ENCODE measurements around the gene SURF4. TPM values are rescaled to one million over a fixed set of nuclear protein-coding genes. Genes with fewer than 3 reads are reported as not detected.

Gene SURF4
- total and polyA plus RNA-seq, 4 donors = 142 to 386 (median 217) TPM

DNA sequence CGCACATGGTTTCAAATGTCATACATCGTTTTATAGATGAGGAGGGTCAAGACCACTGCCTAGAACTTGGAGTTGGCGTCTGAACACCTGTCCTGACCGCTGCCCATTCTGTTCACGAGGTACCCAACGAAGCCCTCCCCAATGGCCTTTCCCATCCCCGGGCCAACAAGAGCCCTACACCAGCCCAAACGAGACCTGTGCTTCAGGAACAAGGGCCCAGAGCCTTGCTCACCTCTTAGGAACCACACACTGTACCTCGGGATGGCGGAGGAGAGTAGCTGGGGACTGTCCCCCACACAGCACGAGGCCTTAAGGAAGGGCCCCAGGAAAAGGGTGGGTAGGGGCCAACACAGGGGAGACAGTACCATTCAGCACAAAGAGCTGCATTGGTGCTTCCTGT, 42.8 kb downstream of the SURF4 start:
- peaks cover 20 to 39% (median 29%) of the 10 kb centered on the region in 4 donors for H3K36me3 ChIP-seq (ENCODE audit: control insufficient read depth in 4 of 4, insufficient read depth in 3 of 4, low read depth in 1 of 4, low read length in 3 of 4)
- no peak overlapping the region for H3K9ac ChIP-seq (ENCODE audit: low read depth in 1 of 2, low read length in 2 of 2)
- H3K27me3 ChIP-seq (ENCODE audit: control insufficient read depth in 4 of 4, insufficient read depth in 4 of 4, low read length in 3 of 4) = no peaks in the 10 kb centered on the region
- no peaks in the 10 kb centered on the region for H3K9me3 ChIP-seq (ENCODE audit: control insufficient read depth in 4 of 4, low read length in 3 of 4)
- H3K4me1 ChIP-seq (ENCODE audit: control insufficient read depth in 4 of 4, insufficient read depth in 4 of 4, low read length in 3 of 4) = peaks cover 0 to 26% (median 13%) of the 10 kb centered on the region in 4 donors
- WGBS = 94% methylated on average over 11 of the region's 11 CpGs
- no peak for DNase-seq (ENCODE audit: low spot score)
- TF ChIP-seq TAF1 (conservative IDR thresholded peaks at IDR 0.05) = no peak
- TF ChIP-seq RXRA (IDR thresholded peaks at IDR 0.05) = no peak
- TF ChIP-seq, protein P1, sequence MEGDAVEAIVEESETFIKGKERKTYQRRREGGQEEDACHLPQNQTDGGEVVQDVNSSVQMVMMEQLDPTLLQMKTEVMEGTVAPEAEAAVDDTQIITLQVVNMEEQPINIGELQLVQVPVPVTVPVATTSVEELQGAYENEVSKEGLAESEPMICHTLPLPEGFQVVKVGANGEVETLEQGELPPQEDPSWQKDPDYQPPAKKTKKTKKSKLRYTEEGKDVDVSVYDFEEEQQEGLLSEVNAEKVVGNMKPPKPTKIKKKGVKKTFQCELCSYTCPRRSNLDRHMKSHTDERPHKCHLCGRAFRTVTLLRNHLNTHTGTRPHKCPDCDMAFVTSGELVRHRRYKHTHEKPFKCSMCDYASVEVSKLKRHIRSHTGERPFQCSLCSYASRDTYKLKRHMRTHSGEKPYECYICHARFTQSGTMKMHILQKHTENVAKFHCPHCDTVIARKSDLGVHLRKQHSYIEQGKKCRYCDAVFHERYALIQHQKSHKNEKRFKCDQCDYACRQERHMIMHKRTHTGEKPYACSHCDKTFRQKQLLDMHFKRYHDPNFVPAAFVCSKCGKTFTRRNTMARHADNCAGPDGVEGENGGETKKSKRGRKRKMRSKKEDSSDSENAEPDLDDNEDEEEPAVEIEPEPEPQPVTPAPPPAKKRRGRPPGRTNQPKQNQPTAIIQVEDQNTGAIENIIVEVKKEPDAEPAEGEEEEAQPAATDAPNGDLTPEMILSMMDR (IDR thresholded peaks at IDR 0.05; ENCODE audit: low read depth, low read length, missing input control) = no peak
- no peak for TF ChIP-seq FOXA1 (IDR thresholded peaks at IDR 0.05)
- TF ChIP-seq JUND (IDR thresholded peaks at IDR 0.05) = no peak
- TF ChIP-seq, protein P2, sequence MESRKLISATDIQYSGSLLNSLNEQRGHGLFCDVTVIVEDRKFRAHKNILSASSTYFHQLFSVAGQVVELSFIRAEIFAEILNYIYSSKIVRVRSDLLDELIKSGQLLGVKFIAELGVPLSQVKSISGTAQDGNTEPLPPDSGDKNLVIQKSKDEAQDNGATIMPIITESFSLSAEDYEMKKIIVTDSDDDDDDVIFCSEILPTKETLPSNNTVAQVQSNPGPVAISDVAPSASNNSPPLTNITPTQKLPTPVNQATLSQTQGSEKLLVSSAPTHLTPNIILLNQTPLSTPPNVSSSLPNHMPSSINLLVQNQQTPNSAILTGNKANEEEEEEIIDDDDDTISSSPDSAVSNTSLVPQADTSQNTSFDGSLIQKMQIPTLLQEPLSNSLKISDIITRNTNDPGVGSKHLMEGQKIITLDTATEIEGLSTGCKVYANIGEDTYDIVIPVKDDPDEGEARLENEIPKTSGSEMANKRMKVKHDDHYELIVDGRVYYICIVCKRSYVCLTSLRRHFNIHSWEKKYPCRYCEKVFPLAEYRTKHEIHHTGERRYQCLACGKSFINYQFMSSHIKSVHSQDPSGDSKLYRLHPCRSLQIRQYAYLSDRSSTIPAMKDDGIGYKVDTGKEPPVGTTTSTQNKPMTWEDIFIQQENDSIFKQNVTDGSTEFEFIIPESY (IDR thresholded peaks at IDR 0.05) = no peak
- TF ChIP-seq, protein P3, sequence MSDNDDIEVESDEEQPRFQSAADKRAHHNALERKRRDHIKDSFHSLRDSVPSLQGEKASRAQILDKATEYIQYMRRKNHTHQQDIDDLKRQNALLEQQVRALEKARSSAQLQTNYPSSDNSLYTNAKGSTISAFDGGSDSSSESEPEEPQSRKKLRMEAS (IDR thresholded peaks at IDR 0.05) = no peak
- TF ChIP-seq SP1 (IDR thresholded peaks at IDR 0.05) = no peak
- TF ChIP-seq, protein P4, sequence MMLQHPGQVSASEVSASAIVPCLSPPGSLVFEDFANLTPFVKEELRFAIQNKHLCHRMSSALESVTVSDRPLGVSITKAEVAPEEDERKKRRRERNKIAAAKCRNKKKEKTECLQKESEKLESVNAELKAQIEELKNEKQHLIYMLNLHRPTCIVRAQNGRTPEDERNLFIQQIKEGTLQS (IDR thresholded peaks at IDR 0.05) = no peak
- no peak for TF ChIP-seq GABPA (IDR thresholded peaks at IDR 0.05 in 1 of 2, conservative IDR thresholded peaks at IDR 0.05 in 1 of 2)
- H3K27ac ChIP-seq (ENCODE audit: low read depth in 1 of 2, low read length in 2 of 2) = no peak overlapping the region
- H3K4me3 ChIP-seq (ENCODE audit: low read depth in 1 of 3, low read length in 3 of 3) = no peak overlapping the region

DNA sequence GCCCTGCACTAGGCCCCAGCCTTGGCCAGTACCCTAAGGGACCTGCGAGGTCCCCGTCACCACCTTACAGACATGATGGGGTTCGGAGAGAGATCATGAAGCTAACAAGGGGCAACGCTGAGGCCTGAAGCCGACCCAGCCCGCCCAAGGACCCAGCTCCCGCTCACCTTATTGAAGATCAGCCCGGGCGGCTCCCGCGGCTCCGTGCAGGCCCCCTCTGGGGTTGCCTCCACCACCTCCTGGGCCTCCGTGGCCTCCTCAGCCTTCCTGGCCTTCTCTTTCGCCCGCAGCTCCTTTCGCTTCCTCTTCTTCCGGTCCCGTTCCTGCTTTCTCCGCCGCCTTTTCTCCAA, 43.5 kb downstream of the SURF4 start:
- DNase-seq (ENCODE audit: low spot score) = no peak
- no peak overlapping the region for H3K27ac ChIP-seq (ENCODE audit: low read depth in 1 of 2, low read length in 2 of 2)
- no peak overlapping the region for H3K4me3 ChIP-seq (ENCODE audit: low read depth in 1 of 3, low read length in 3 of 3)
- WGBS = 96% methylated on average over 20 of the region's 20 CpGs
- peaks cover 0 to 26% (median 13%) of the 10 kb centered on the region in 4 donors for H3K4me1 ChIP-seq (ENCODE audit: control insufficient read depth in 4 of 4, insufficient read depth in 4 of 4, low read length in 3 of 4)
- peaks cover 20 to 39% (median 29%) of the 10 kb centered on the region in 4 donors for H3K36me3 ChIP-seq (ENCODE audit: control insufficient read depth in 4 of 4, insufficient read depth in 3 of 4, low read depth in 1 of 4, low read length in 3 of 4)
- no peaks in the 10 kb centered on the region for H3K27me3 ChIP-seq (ENCODE audit: control insufficient read depth in 4 of 4, insufficient read depth in 4 of 4, low read length in 3 of 4)
- no peaks in the 10 kb centered on the region for H3K9me3 ChIP-seq (ENCODE audit: control insufficient read depth in 4 of 4, low read length in 3 of 4)
- TF ChIP-seq HNF4G (IDR thresholded peaks at IDR 0.05) (no peak), JUND (IDR thresholded peaks at IDR 0.05) (no peak), FOXA2 (IDR thresholded peaks at IDR 0.05) (no peak)
- TF ChIP-seq, protein P5, sequence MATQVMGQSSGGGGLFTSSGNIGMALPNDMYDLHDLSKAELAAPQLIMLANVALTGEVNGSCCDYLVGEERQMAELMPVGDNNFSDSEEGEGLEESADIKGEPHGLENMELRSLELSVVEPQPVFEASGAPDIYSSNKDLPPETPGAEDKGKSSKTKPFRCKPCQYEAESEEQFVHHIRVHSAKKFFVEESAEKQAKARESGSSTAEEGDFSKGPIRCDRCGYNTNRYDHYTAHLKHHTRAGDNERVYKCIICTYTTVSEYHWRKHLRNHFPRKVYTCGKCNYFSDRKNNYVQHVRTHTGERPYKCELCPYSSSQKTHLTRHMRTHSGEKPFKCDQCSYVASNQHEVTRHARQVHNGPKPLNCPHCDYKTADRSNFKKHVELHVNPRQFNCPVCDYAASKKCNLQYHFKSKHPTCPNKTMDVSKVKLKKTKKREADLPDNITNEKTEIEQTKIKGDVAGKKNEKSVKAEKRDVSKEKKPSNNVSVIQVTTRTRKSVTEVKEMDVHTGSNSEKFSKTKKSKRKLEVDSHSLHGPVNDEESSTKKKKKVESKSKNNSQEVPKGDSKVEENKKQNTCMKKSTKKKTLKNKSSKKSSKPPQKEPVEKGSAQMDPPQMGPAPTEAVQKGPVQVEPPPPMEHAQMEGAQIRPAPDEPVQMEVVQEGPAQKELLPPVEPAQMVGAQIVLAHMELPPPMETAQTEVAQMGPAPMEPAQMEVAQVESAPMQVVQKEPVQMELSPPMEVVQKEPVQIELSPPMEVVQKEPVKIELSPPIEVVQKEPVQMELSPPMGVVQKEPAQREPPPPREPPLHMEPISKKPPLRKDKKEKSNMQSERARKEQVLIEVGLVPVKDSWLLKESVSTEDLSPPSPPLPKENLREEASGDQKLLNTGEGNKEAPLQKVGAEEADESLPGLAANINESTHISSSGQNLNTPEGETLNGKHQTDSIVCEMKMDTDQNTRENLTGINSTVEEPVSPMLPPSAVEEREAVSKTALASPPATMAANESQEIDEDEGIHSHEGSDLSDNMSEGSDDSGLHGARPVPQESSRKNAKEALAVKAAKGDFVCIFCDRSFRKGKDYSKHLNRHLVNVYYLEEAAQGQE (IDR thresholded peaks at IDR 0.05) = no peak
- TF ChIP-seq, protein P2 (IDR thresholded peaks at IDR 0.05) = no peak
- H3K9ac ChIP-seq (ENCODE audit: low read depth in 1 of 2, low read length in 2 of 2) = no peak overlapping the region
